CD4-positive, alpha-beta T cell (primary cell): ENCODE results near the gene COL18A1. TPM values are rescaled to one million over a fixed set of nuclear protein-coding genes. Genes with fewer than 3 reads are reported as not detected.

ENCODE experiments used
- ATAC-seq: fragments of 200-7000 bp; cut with Tn5 transposase; one replicate; pipeline ENCODE4 v1.10.0; 2022; ENCODE audit warnings: mild to moderate bottlenecking; ENCODE audit not compliant: poor library complexity
- CTCF ChIA-PET: fragments of 350-600 bp; sonication (Branson Sonifier 250); formaldehyde crosslinking; loops from one replicate; lab custom pipeline; 2021; ENCODE audit warnings: antibody characterized with exemption, inconsistent platforms; lab: Charles Lee
- POLR2A ChIA-PET: fragments of 350-600 bp; sonication (Branson Sonifier 250); formaldehyde crosslinking; loops from one replicate; lab custom pipeline; 2021; ENCODE audit warnings: antibody characterized with exemption, inconsistent platforms; lab: Charles Lee
- DNase-seq, 14 experiments: peaks; one replicate each; pipeline ENCODE4 v3.0.0-alpha.2; 2013 to 2020; ENCODE audit warnings: mixed read lengths in 2 of 14
- H3K27ac ChIP-seq, 2 donors: one replicate each; pipeline versions ENCODE4 v1.5.1 to v1.7.0; 2013; ENCODE audit warnings: low read length in 2 of 2, low read depth in 1 of 2, mild to moderate bottlenecking in 1 of 2
- H3K27me3 ChIP-seq, 2 experiments: 1 replicate in 1 of 2; 2 replicates in 1 of 2; pipeline versions ENCODE4 v1.6.1 to v1.7.0; 2013; ENCODE audit warnings: low read length in 2 of 2, control low read depth in 1 of 2, mild to moderate bottlenecking in 1 of 2, moderate library complexity in 1 of 2; ENCODE audit not compliant: insufficient read depth in 2 of 2, control insufficient read depth in 1 of 2
- H3K36me3 ChIP-seq: one replicate; pipeline ENCODE4 v1.6.1; 2013; ENCODE audit warnings: low read length, control low read depth; ENCODE audit not compliant: insufficient read depth
- H3K4me1 ChIP-seq: one replicate; pipeline ENCODE4 v1.6.1; 2013; ENCODE audit warnings: low read length, control low read depth; ENCODE audit not compliant: insufficient read depth
- H3K4me3 ChIP-seq: one replicate; pipeline ENCODE4 v1.5.1; 2013; ENCODE audit warnings: mild to moderate bottlenecking, low read length, moderate library complexity
- H3K9me3 ChIP-seq, 2 experiments: 1 replicate in 1 of 2; 2 replicates in 1 of 2; pipeline versions ENCODE4 v1.6.1 to v1.7.0; 2013; ENCODE audit warnings: low read length in 2 of 2, mild to moderate bottlenecking in 2 of 2, control low read depth in 1 of 2, moderate library complexity in 1 of 2; ENCODE audit not compliant: control insufficient read depth in 1 of 2, insufficient read depth in 1 of 2
- H3K27ac Mint-ChIP-seq: one replicate; pipeline ENCODE4 v1.8.0; 2020; ENCODE audit warnings: mixed read lengths
- H3K27me3 Mint-ChIP-seq: one replicate; pipeline ENCODE4 v1.8.0; 2021; ENCODE audit warnings: mixed read lengths
- H3K36me3 Mint-ChIP-seq: one replicate; pipeline ENCODE4 v1.8.0; 2021; ENCODE audit warnings: low read depth, mixed read lengths
- H3K4me1 Mint-ChIP-seq: one replicate; pipeline ENCODE4 v1.8.0; 2021; ENCODE audit warnings: low read depth, mixed read lengths
- H3K4me3 Mint-ChIP-seq: one replicate; pipeline ENCODE4 v1.8.0; 2020; ENCODE audit warnings: mild to moderate bottlenecking, mixed read lengths
- H3K9me3 Mint-ChIP-seq: one replicate; pipeline ENCODE4 v1.8.0; 2020; ENCODE audit warnings: mixed read lengths
- intact Hi-C, 2 experiments: fragments of 100-400 bp; cut with DNase I in 1 of 2; cut with micrococcal nuclease in 1 of 2; formaldehyde crosslinking; loops; one replicate each; pipeline versions ENCODE4 v1.15.1 to v1.9.0; 2023 to 2025; cut with DNase I, micrococcal nuclease
- total RNA-seq, 174 experiments: library from RNA in 2 of 174; stranded (reverse) in 2 of 174; gene quantifications; one replicate each; pipeline ENCODE4 v1.2.3 and lab custom pipeline; 2021 to 2026
- TF ChIP-seq, protein P1 (sequence below): fragments of 200-600 bp; IDR thresholded peaks from one replicate; pipeline ENCODE4 v1.8.0; 2022; ENCODE audit warnings: antibody characterized with exemption, mild to moderate bottlenecking

COL18A1 gene
- total RNA-seq, 2 experiments from 2014 or later: 15.2 to 16.0 TPM

DNA sequence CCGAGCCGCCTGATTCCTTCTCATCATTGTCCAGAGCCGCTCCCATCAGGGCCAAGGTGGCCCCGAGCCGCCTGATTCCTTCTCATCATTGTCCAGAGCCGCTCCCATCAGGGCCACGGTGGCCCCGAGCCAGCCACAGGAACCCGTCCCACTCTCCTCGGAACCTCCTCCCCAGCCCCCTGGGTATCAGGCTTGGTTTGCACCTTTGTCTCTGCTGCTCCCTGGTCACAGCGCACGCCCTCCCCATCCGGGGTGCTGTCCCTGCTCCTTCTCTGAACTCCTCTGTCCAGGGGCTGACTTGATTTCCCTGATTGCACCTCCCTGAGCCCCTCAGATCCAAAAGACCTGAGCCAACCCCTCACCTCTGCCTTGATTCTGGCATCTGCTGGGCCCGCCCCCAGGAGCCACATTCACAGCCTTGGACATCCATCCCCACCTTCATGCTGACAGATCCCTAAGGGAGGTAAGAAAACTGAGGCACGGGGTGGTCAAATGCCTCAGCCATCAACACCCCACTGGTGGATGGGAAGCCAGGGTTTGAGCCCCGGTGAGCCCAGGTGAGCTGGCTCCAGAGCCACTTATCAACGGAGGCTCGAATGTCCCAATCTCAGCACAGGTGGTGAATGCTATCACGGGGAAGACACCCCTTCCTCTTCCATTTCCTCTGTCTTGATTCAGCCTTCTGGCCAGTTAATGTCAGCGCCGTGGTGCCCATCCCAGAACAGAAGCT lies 25.6 kb upstream of the COL18A1 start:
- Histone ChIP-seq H3K4me1 (no peaks in the 10 kb centered on the region), H3K36me3 (no peaks in the 10 kb centered on the region), H3K4me3 (no peak overlapping the region), H3K9me3 (peaks cover 0 to 15% of the 10 kb centered on the region in 2 experiments), H3K27me3 (peaks cover 0 to 6% of the 10 kb centered on the region in 2 experiments), H3K27ac (no peak overlapping the region)
- Mint-ChIP-seq H3K27me3 (peaks cover 17% of the 10 kb centered on the region), H3K9me3 (no peaks in the 10 kb centered on the region), H3K27ac (no peak overlapping the region), H3K4me3 (no peak overlapping the region), H3K4me1 (no peaks in the 10 kb centered on the region), H3K36me3 (no peaks in the 10 kb centered on the region)
- ATAC-seq: no peak
- ChIA-PET POLR2A (no interaction called here), CTCF (no interaction called here)
- intact Hi-C loops: no loop called here
- TF ChIP-seq, protein P1, sequence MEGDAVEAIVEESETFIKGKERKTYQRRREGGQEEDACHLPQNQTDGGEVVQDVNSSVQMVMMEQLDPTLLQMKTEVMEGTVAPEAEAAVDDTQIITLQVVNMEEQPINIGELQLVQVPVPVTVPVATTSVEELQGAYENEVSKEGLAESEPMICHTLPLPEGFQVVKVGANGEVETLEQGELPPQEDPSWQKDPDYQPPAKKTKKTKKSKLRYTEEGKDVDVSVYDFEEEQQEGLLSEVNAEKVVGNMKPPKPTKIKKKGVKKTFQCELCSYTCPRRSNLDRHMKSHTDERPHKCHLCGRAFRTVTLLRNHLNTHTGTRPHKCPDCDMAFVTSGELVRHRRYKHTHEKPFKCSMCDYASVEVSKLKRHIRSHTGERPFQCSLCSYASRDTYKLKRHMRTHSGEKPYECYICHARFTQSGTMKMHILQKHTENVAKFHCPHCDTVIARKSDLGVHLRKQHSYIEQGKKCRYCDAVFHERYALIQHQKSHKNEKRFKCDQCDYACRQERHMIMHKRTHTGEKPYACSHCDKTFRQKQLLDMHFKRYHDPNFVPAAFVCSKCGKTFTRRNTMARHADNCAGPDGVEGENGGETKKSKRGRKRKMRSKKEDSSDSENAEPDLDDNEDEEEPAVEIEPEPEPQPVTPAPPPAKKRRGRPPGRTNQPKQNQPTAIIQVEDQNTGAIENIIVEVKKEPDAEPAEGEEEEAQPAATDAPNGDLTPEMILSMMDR: no peak
- DNase-seq: no peak

DNA sequence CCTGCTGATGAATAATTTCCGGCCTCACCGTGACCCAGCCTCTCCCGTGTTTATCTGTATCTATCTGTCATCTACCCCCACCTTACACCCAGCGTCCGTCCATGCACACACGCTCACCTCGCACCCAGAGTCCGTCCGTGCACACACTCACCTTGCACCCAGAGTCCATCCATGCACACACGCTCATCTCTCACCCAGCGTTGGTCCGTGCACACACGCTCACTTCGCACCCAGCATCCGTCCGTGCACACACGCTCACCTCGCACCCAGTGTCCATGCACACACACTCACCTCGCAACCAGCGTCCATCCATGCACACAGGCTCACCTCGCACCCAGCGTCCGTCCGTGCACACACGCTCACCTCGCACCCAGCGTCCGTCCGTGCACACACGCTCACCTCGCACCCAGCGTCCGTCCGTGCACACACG lies 25.0 kb upstream of the COL18A1 start:
- H3K27ac Mint-ChIP-seq: no peak overlapping the region
- H3K9me3 Mint-ChIP-seq: no peaks in the 10 kb centered on the region
- intact Hi-C loops: no loop called here
- peaks cover 0 to 15% of the 10 kb centered on the region in 2 experiments for H3K9me3 ChIP-seq
- H3K4me1 ChIP-seq: no peaks in the 10 kb centered on the region
- POLR2A ChIA-PET: no interaction called here
- H3K36me3 Mint-ChIP-seq: no peaks in the 10 kb centered on the region
- no peaks in the 10 kb centered on the region for H3K36me3 ChIP-seq
- H3K27me3 ChIP-seq: peaks cover 0 to 7% of the 10 kb centered on the region in 2 experiments
- no peaks in the 10 kb centered on the region for H3K4me1 Mint-ChIP-seq
- H3K4me3 ChIP-seq: no peak overlapping the region
- H3K4me3 Mint-ChIP-seq: no peak overlapping the region
- H3K27me3 Mint-ChIP-seq: peaks cover 16% of the 10 kb centered on the region
- CTCF ChIA-PET: no interaction called here
- DNase-seq (no peak), ATAC-seq (no peak)
- TF ChIP-seq, protein P1: no peak
- H3K27ac ChIP-seq: no peak overlapping the region

DNA sequence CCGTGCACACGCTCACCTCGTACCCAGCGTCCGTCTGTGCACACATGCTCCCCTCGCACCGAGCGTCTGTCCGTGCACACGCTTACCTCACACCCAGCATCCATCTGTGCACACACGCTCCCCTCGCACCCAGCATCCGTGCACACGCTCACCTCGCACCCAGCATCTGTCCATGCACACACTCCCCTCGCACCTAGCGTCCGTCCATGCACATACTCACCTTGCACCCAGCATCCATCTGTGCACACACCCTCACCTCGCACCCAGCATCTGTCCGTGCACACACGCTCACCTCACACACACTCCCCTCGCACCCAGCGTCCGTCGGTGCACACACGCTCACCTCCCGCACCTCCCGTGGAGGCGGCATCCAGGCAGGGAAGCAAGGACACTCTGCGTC lies 24.4 kb upstream of the COL18A1 start:
- Histone ChIP-seq H3K27ac (no peak overlapping the region), H3K27me3 (peaks cover 0 to 12% of the 10 kb centered on the region in 2 experiments), H3K36me3 (no peaks in the 10 kb centered on the region), H3K4me3 (no peak overlapping the region), H3K4me1 (no peaks in the 10 kb centered on the region), H3K9me3 (peaks cover 0 to 17% of the 10 kb centered on the region in 2 experiments)
- ChIA-PET POLR2A (no interaction called here), CTCF (no interaction called here)
- Mint-ChIP-seq H3K9me3 (no peaks in the 10 kb centered on the region), H3K27me3 (peaks cover 21% of the 10 kb centered on the region), H3K4me1 (no peaks in the 10 kb centered on the region), H3K36me3 (no peaks in the 10 kb centered on the region), H3K4me3 (no peak overlapping the region), H3K27ac (no peak overlapping the region)
- TF ChIP-seq, protein P1: no peak
- intact Hi-C loops: no loop called here
- DNase-seq (no peak), ATAC-seq (no peak)
